Stimulated activated CD8-positive, alpha-beta memory T cell treated with anti-CD3 and anti-CD28 coated beads, Interleukin-7, amount 100 ng/mL, for 4 hours (primary cell): ENCODE results near the gene MYL6.
"Not testable (repeated sequence)": the region's sequence is repeated elsewhere in the genome, so short reads cannot be mapped to it uniquely, and the experiment has no call there.

Experiments
- DNase-seq, 2 donors: peaks; one replicate each; pipeline ENCODE4 v3.0.0-alpha.2; 2020; ENCODE audit warnings: low read depth in 2 of 2

The MYL6 gene

GRCh38 chr12:56158029-56158925 is at the start of gene MYL6:
TSS of gene MYL6 (plus strand) at chr12:56158359. CDS start at chr12:56158402, 43 bp downstream.
- peak; percentile 81 to 90 for DNase-seq

GRCh38 chr12:56110571-56110970 is 47.6 kb upstream of the MYL6 start:
- DNase-seq = no peak

DNA sequence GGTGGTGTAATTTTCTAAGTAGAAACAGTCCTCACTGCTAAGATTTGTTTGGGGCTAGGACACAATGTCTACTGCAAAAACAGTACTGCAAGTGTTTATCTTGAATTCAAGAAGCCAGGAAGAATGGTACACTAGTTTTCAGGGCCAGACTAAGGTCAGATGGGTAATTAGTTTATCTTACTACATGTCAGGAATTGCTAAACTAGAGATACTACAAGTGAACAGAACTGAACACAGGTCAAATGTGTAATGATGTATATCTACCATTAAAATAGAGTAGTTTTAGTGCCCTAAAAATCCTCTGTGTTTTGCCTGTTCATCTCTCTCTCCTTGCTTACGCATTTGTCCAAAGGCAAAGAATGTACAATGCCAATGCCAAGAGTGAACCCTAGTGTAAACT is 44.1 kb upstream of the MYL6 start:
- no peak for DNase-seq

- DNase-seq = no peak
Observed at GRCh38 chr12:56115329-56115728, 42.8 kb upstream of the MYL6 start.

GRCh38 chr12:56116267-56117081 is 41.7 kb upstream of the MYL6 start, which contains the start of gene RPL41:
TSS of gene RPL41 (plus strand) at chr12:56116633.
- DNase-seq = peak; percentile 88 to 91

DNA sequence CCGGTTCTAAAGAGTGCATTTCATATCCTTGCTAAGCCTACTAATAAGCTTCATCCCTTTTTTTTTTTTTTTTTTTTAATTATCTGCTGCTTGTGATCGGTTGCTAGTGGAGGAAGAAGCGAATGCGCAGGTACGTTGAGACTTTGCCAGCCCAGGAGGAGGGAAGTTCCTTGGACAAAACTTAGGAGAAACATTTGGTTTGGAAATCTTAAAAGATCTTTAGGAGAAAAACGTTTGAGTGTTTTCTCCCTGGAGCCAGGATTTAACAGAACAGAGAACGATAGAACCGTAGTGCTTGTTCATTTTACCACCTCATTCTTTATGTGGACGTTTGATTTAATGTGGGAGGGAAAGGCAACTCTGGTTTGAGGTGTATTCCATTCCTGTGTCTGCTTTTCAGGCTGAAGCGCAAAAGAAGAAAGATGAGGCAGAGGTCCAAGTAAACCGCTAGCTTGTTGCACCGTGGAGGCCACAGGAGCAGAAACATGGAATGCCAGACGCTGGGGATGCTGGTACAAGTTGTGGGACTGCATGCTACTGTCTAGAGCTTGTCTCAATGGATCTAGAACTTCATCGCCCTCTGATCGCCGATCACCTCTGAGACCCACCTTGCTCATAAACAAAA is 41.0 kb upstream of the MYL6 start:
- not testable (repeated sequence) for DNase-seq

- peak; percentile 96 to 98 for DNase-seq
Observed at GRCh38 chr12:56117778-56118687, 40.1 kb upstream of the MYL6 start, which contains the start of gene ZC3H10. TSS of gene ZC3H10 (plus strand) at chr12:56118266. CDS start at chr12:56120563, 2,297 bp downstream.

GRCh38 chr12:56118688-56119357 is 39.3 kb upstream of the MYL6 start:
- DNase-seq = no peak

- DNase-seq = peak; percentile 35 to 40
Observed at GRCh38 chr12:56119361-56119796, 38.8 kb upstream of the MYL6 start.

- DNase-seq = no peak
Observed at GRCh38 chr12:56120158-56120846, 37.9 kb upstream of the MYL6 start.

GRCh38 chr12:56121204-56121870 is 36.8 kb upstream of the MYL6 start:
- DNase-seq = no peak

- DNase-seq = no peak
Observed at GRCh38 chr12:56122637-56123036, 35.5 kb upstream of the MYL6 start.

DNA sequence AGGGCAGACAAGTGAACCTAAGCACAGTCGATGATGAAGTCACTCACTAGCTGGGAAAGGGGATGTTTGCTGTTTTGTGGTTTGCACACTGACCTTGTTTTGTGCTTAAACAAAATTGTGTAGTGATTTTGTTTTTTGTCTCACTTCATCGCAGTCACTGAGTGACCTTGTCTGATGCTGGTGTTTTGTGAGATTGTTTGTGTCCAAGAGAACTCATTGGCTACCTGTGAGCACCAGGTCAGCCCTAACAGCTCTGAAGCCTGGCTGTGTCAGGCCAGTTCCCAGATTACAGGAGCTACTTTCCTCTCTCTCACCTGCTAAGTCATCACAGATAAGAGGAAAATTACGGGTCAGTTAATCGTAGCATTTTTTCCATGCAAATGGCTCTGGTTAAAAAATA is 34.0 kb upstream of the MYL6 start:
- DNase-seq = no peak

DNA sequence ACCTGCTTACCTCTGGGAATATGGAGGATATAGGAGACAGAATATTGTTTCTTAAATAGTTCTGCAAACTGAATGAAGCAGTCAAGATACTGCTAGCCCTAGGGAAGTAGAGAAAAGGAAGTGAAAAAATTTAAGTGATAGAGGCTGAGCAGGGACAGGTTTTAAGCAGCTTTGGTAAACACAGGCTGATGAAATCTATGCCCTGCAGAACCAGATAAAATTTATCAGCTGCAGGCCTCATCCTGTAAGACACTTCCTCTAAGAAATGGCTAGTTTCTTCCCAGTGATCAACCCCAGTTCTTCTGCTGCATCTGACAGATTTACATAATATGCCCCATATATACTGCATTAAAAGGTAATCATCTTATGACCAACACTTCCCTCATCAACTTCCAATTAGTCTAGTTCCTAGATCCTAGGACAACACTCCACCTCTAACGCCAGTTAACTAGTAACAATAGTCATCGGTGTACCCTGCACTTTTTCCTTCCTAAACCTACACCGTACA is 31.4 kb upstream of the MYL6 start:
- DNase-seq = no peak

DNA sequence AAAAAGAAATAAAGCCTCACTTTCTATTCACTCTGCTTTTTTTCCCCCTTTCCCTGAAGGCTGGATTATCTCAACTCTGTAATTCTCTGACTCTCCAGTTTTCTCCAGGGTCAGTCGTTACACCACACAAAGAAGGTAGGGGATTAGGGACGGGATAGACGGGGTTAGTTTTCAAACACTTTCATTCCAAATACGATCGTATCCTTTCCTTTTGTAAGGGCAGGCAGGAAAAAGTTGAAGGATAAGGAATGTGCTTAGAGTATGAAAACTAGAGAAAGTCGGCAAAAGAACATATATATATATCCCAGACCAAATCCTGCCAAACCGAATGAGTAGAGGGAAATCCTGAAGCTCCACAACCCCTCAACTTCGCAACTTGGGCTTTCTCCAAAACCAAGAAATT is 30.7 kb upstream of the MYL6 start:
- no peak for DNase-seq

- DNase-seq = peak; percentile 95 to 99
Observed at GRCh38 chr12:56127888-56128669, 30.1 kb upstream of the MYL6 start, which contains the start of gene ESYT1. TSS of gene ESYT1 (plus strand) at chr12:56128267. CDS start at chr12:56128320, 53 bp downstream.

GRCh38 chr12:56128670-56129205 is 29.4 kb upstream of the MYL6 start:
- no peak for DNase-seq
